GM12891 (cell line): ENCODE results near the gene PRKCA.

ENCODE experiments used
- POLR2A ChIP-seq: IDR thresholded peaks from 2 replicates; pipeline ENCODE4 v1.6.1; 2011; ENCODE audit warnings: low read depth, low read length, control low read depth
- POLR2AphosphoS5 ChIP-seq: IDR thresholded peaks from 2 replicates; pipeline ENCODE4 v1.6.1; 2011; ENCODE audit warnings: low read depth, low read length, control low read depth
- SPI1 ChIP-seq: IDR thresholded peaks from 2 replicates; pipeline ENCODE4 v1.6.1; 2011; ENCODE audit warnings: low read depth, low read length, control low read depth
- TAF1 ChIP-seq: IDR thresholded peaks from 2 replicates; pipeline ENCODE4 v1.6.1; 2011; ENCODE audit warnings: low read depth, low read length, control low read depth

DNA sequence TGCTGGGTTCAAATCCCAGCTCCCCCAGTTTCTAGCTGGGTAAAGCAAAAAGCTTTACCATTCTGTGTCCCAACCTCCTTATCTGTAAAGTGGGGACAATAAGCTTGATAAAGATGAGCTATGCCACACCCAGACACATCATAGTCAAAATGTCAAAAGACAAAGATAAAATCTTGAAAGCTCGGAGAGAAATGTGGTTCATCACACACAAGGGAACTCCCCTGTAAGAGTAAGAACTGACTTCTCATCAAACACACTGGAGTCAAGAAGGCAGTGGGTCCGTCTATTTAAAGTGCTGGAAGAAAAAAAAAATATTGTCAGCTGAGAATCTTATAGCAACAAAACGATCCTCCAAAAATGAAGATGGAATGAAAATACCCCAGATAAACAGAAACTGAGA is 557.8 kb downstream of the PRKCA start:
- TF ChIP-seq POLR2AphosphoS5 (no peak), TAF1 (no peak), POLR2A (no peak), SPI1 (no peak)
